Prostate gland (tissue), 2 donors: ENCODE results near the gene ASB7.

Experiments used
- POLR2A ChIP-seq: fragments of 450-650 bp; IDR thresholded peaks from one replicate; pipeline ENCODE4 v1.6.1; 2016; ENCODE audit warnings: antibody characterized with exemption, mild to moderate bottlenecking
- POLR2AphosphoS5 ChIP-seq: sonication (generic); formaldehyde crosslinking; IDR thresholded peaks from one replicate; pipeline ENCODE4 v1.6.1; 2017; ENCODE audit warnings: antibody characterized with exemption
- TF ChIP-seq, protein P1 (sequence below), 4 experiments: fragments of 200-600 bp in 2 of 4; fragments of 450-650 bp in 2 of 4; sonication (generic) in 2 of 4; IDR thresholded peaks; 1 replicate in 3 of 4; 2 replicates in 1 of 4; pipeline ENCODE4 v1.5.1; 2016 to 2019; ENCODE audit warnings: antibody characterized with exemption in 4 of 4, mild to moderate bottlenecking in 2 of 4, moderate library complexity in 2 of 4

DNA sequence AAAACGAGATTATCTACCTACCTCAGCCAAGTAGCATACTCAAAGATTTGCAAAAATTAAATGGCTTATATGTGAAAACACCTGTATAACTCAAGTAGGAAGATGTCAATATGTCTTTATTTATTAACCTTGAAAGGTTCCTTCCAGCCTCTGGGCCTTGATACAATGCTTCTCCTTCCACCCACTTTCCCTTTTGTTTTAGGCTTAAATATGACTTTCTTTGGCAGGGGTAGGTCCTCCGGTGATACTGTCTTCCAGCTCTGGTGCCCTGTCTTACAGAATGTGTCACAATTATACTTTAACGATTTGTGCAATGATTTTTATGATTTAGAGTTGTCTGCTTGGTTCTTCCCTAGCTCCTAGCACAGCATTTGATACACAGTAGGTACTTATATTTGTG is 4.5 kb upstream of the ASB7 start:
- no peak for TF ChIP-seq POLR2AphosphoS5
- TF ChIP-seq, protein P1, sequence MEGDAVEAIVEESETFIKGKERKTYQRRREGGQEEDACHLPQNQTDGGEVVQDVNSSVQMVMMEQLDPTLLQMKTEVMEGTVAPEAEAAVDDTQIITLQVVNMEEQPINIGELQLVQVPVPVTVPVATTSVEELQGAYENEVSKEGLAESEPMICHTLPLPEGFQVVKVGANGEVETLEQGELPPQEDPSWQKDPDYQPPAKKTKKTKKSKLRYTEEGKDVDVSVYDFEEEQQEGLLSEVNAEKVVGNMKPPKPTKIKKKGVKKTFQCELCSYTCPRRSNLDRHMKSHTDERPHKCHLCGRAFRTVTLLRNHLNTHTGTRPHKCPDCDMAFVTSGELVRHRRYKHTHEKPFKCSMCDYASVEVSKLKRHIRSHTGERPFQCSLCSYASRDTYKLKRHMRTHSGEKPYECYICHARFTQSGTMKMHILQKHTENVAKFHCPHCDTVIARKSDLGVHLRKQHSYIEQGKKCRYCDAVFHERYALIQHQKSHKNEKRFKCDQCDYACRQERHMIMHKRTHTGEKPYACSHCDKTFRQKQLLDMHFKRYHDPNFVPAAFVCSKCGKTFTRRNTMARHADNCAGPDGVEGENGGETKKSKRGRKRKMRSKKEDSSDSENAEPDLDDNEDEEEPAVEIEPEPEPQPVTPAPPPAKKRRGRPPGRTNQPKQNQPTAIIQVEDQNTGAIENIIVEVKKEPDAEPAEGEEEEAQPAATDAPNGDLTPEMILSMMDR (IDR thresholded peaks at IDR 0.05): no peak
- TF ChIP-seq POLR2A: no peak
